A673 (cell line): Measurements from ENCODE around the gene TCF7L2.

Experiments used
- CTCF ChIP-seq: fragments of 300-800, 200-600 bp; sonication (generic); conservative IDR thresholded peaks from 2 replicates; pipeline ENCODE4 v1.5.1; 2017; ENCODE audit warnings: low read depth, mild to moderate bottlenecking, antibody characterized with exemption, low read length, moderate library complexity, mixed read lengths
- EZH2 ChIP-seq: fragments of 200-600 bp; sonication (generic); IDR thresholded peaks from 2 replicates; pipeline ENCODE4 v1.6.1; 2017; ENCODE audit warnings: borderline replicate concordance, low read depth, mild to moderate bottlenecking, mixed read lengths, antibody characterized with exemption, low read length; ENCODE audit not compliant: poor library complexity, severe bottlenecking

GRCh38 chr10:113187063-113187777 is 237.2 kb downstream of the TCF7L2 start:
- TF ChIP-seq CTCF (no peak), EZH2 (no peak)
